ENCODE data around the gene SPACA1. TPM values are rescaled to one million over a fixed set of nuclear protein-coding genes. Genes with fewer than 3 reads are reported as not detected.

SPACA1 gene
- total RNA-seq, 4 donors from 2014 or later, result not detected

DNA sequence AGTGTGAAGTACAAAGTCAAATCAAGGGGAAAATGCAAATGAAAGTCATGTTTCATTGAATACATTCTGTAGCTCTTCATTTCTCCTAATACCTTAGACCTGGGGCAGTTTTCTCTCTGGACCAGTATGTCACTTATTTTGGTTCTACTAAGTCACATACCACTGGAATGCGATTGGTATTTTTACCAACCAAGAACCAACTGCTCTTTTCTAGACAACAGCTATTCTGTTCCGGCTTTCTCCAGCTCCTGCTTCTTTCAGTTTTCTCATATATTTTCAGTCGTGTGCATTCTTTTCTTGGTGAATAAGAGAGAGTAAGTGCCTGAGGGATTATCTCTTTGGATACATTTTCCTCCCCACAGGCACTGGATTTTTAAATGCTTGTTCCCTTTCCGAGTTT lies 39.2 kb upstream of the SPACA1 start:
- Histone ChIP-seq H3K4me1 (no peaks in the 10 kb centered on the region), H3K27me3 (no peaks in the 10 kb centered on the region), H3K27ac (no peak overlapping the region), H3K36me3 (no peaks in the 10 kb centered on the region), H3K4me3 (no peak overlapping the region), H3K9me3 (no peaks in the 10 kb centered on the region)
- no peak for DNase-seq
- intact Hi-C loops (cut with DNase I; ENCODE audit: low total_unique reads), result no loop called here
- TF ChIP-seq, protein P1, sequence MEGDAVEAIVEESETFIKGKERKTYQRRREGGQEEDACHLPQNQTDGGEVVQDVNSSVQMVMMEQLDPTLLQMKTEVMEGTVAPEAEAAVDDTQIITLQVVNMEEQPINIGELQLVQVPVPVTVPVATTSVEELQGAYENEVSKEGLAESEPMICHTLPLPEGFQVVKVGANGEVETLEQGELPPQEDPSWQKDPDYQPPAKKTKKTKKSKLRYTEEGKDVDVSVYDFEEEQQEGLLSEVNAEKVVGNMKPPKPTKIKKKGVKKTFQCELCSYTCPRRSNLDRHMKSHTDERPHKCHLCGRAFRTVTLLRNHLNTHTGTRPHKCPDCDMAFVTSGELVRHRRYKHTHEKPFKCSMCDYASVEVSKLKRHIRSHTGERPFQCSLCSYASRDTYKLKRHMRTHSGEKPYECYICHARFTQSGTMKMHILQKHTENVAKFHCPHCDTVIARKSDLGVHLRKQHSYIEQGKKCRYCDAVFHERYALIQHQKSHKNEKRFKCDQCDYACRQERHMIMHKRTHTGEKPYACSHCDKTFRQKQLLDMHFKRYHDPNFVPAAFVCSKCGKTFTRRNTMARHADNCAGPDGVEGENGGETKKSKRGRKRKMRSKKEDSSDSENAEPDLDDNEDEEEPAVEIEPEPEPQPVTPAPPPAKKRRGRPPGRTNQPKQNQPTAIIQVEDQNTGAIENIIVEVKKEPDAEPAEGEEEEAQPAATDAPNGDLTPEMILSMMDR (IDR thresholded peaks at IDR 0.05), result no peak
- TF ChIP-seq POLR2A (IDR thresholded peaks at IDR 0.05), result no peak

- Histone ChIP-seq H3K27ac (no peak overlapping the region), H3K27me3 (no peaks in the 10 kb centered on the region), H3K4me1 (no peaks in the 10 kb centered on the region), H3K9me3 (no peaks in the 10 kb centered on the region), H3K4me3 (no peak overlapping the region), H3K36me3 (no peaks in the 10 kb centered on the region)
- TF ChIP-seq, protein P1 (IDR thresholded peaks at IDR 0.05), result no peak
- no peak for TF ChIP-seq POLR2A (IDR thresholded peaks at IDR 0.05)
- no peak for DNase-seq
- intact Hi-C loops (cut with DNase I; ENCODE audit: low total_unique reads), result no loop called here
Measured at GRCh38 chr6:88008831-88009231, 38.8 kb upstream of the SPACA1 start.

- Histone ChIP-seq H3K27me3 (no peaks in the 10 kb centered on the region), H3K9me3 (no peaks in the 10 kb centered on the region), H3K36me3 (no peaks in the 10 kb centered on the region), H3K4me3 (no peak overlapping the region), H3K27ac (no peak overlapping the region), H3K4me1 (no peaks in the 10 kb centered on the region)
- TF ChIP-seq, protein P1 (IDR thresholded peaks at IDR 0.05), result no peak
- TF ChIP-seq POLR2A (IDR thresholded peaks at IDR 0.05), result no peak
- intact Hi-C loops (cut with DNase I; ENCODE audit: low total_unique reads), result no loop called here
- DNase-seq, result no peak
Measured at GRCh38 chr6:88013015-88013414, 34.6 kb upstream of the SPACA1 start.

GRCh38 chr6:88013554-88013953 lies 34.1 kb upstream of the SPACA1 start:
- no peak overlapping the region for H3K4me3 ChIP-seq
- no peaks in the 10 kb centered on the region for H3K36me3 ChIP-seq
- TF ChIP-seq POLR2A (IDR thresholded peaks at IDR 0.05), result no peak
- TF ChIP-seq, protein P1 (IDR thresholded peaks at IDR 0.05), result no peak
- H3K4me1 ChIP-seq, result no peaks in the 10 kb centered on the region
- DNase-seq, result no peak
- no peaks in the 10 kb centered on the region for H3K27me3 ChIP-seq
- no peaks in the 10 kb centered on the region for H3K9me3 ChIP-seq
- intact Hi-C loops (cut with DNase I; ENCODE audit: low total_unique reads), result no loop called here
- H3K27ac ChIP-seq, result no peak overlapping the region

- H3K4me1 ChIP-seq, result no peaks in the 10 kb centered on the region
- H3K36me3 ChIP-seq, result no peaks in the 10 kb centered on the region
- no peak overlapping the region for H3K4me3 ChIP-seq
- H3K9me3 ChIP-seq, result no peaks in the 10 kb centered on the region
- no peak overlapping the region for H3K27ac ChIP-seq
- TF ChIP-seq, protein P1 (IDR thresholded peaks at IDR 0.05), result no peak
- TF ChIP-seq POLR2A (IDR thresholded peaks at IDR 0.05), result no peak
- intact Hi-C loops (cut with DNase I; ENCODE audit: low total_unique reads), result no loop called here
- DNase-seq, result no peak
- no peaks in the 10 kb centered on the region for H3K27me3 ChIP-seq
Measured at GRCh38 chr6:88020439-88020838, 27.2 kb upstream of the SPACA1 start.
